ENCODE results near the gene GKAP1.
"Not testable (repeated sequence)": the region's sequence is repeated elsewhere in the genome, so short reads cannot be mapped to it uniquely, and the experiment has no call there.

DNA sequence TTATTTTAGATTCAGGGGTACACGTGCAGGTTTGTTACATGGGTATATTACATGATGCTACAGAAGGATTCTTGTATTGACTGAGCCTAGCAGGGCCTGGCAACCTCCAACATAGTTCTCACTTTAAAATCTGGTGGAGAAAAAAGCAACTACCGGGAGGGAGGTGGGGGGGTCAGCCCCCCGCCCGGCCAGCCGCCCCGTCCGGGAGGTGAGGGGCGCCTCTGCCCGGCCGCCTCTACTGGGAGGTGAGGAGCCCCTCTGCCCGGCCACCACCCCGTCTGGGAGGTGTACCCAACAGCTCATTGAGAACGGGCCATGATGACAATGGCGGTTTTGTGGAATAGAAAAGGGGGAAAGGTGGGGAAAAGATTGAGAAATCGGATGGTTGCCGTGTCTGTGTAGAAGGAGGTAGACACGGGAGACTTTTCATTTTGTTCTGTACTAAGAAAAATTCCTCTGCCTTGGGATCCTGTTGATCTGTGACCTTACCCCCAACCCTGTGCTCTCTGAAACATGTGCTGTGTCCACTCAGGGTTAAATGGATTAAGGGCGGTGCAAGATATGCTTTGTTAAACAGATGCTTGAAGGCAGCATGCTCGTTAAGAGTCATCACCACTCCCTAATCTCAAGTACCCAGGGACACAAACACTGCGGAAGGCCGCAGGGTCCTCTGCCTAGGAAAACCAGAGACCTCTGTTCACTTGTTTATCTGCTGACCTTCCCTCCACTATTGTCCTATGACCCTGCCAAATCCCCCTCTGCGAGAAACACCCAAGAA is 88.8 kb downstream of the GKAP1 start:
- TF ChIP-seq POLR2A (IDR thresholded peaks at IDR 0.05), result not testable (repeated sequence)
- TF ChIP-seq, protein P1, sequence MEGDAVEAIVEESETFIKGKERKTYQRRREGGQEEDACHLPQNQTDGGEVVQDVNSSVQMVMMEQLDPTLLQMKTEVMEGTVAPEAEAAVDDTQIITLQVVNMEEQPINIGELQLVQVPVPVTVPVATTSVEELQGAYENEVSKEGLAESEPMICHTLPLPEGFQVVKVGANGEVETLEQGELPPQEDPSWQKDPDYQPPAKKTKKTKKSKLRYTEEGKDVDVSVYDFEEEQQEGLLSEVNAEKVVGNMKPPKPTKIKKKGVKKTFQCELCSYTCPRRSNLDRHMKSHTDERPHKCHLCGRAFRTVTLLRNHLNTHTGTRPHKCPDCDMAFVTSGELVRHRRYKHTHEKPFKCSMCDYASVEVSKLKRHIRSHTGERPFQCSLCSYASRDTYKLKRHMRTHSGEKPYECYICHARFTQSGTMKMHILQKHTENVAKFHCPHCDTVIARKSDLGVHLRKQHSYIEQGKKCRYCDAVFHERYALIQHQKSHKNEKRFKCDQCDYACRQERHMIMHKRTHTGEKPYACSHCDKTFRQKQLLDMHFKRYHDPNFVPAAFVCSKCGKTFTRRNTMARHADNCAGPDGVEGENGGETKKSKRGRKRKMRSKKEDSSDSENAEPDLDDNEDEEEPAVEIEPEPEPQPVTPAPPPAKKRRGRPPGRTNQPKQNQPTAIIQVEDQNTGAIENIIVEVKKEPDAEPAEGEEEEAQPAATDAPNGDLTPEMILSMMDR (IDR thresholded peaks at IDR 0.05), result not testable (repeated sequence)

Data from uterus (tissue), 2 donors.